ENCODE results near the gene TF. TPM values are rescaled to one million over a fixed set of nuclear protein-coding genes. Genes with fewer than 3 reads are reported as not detected.

Gene TF
- total and polyA plus RNA-seq, 10 of the 15 experiments (the other 5 are each of a cell fraction or from before 2014, with no cell fraction given), result under 0.01 to 8.9 (median 0.05) TPM; not detected in 1

- no TSS peak for BruUV-seq (replicated peaks)
- intact Hi-C loops (cut with micrococcal nuclease; ENCODE audit: unreplicated experiment) (no loop called here), in situ Hi-C loops (cut with MboI) (no loop called here)
- no peak for TF ChIP-seq TCF12 (IDR thresholded peaks at IDR 0.05; ENCODE audit: low read depth, low read length)
- no peak for TF ChIP-seq TBL1XR1 (IDR thresholded peaks at IDR 0.05; ENCODE audit: low read depth, low read length)
- no peak for TF ChIP-seq CBFB (IDR thresholded peaks at IDR 0.05; ENCODE audit: low read depth)
- no peak for TF ChIP-seq CBX5 (IDR thresholded peaks at IDR 0.05; ENCODE audit: low read depth)
- TF ChIP-seq PML (IDR thresholded peaks at IDR 0.05; ENCODE audit: low read length), result no peak
- H2AFZ ChIP-seq (ENCODE audit: control insufficient read depth, low read depth, low read length), result no peak overlapping the region
- 30% methylated on average over 7 of the region's 7 CpGs for WGBS (ENCODE audit: insufficient coverage, insufficient replicate concordance, low lambda C conversion rate, missing lambda C conversion rate)
- no peaks in the 10 kb centered on the region for H4K20me1 ChIP-seq (ENCODE audit: control insufficient read depth, insufficient read depth)
- H3K4me2 ChIP-seq (ENCODE audit: control insufficient read depth, insufficient read depth), result no peak overlapping the region
- peaks cover 0 to 1% of the 10 kb centered on the region in 2 experiments; a peak in 2 of 4 replicates for H3K27me3 ChIP-seq (replicated peaks in 1 of 2; ENCODE audit: control insufficient read depth in 2 of 2, insufficient read depth in 2 of 2, low read length in 1 of 2)
- RAD21 ChIA-PET (ENCODE audit: unreplicated experiment), result no interaction called here
- SMC1A ChIA-PET (ENCODE audit: uncharacterized antibody, unreplicated experiment), result no interaction called here
- H3K9ac ChIP-seq (ENCODE audit: control insufficient read depth, insufficient read depth, low read length), result no peak overlapping the region
- DNase-seq (ENCODE audit: low read depth, low spot score) (no peak), FAIRE-seq (no peak), ATAC-seq (no peak)
- POLR2A ChIA-PET, result no interaction called here
- no peaks in the 10 kb centered on the region for H3K9me3 ChIP-seq (replicated peaks; ENCODE audit: control insufficient read depth, insufficient read depth, low read length)
- no peaks in the 10 kb centered on the region for H3K79me2 ChIP-seq (ENCODE audit: control insufficient read depth, insufficient read depth, low read length)
- no peaks in the 10 kb centered on the region for H3K36me3 ChIP-seq (ENCODE audit: control insufficient read depth in 2 of 2, insufficient read depth in 2 of 2, low read length in 1 of 2)
- no peaks in the 10 kb centered on the region for H3K4me1 ChIP-seq (ENCODE audit: control insufficient read depth, insufficient read depth, low read length)
- no peak overlapping the region for H3K4me3 ChIP-seq
- CTCF ChIA-PET, result no interaction called here
- H3K27ac ChIP-seq (ENCODE audit: control insufficient read depth, insufficient read depth), result no peak overlapping the region
These were observed 30.7 kb downstream of the TF start for GRCh38 chr3:133776794-133777438.

GRCh38 chr3:133777807-133778568 is 31.8 kb downstream of the TF start:
- H3K4me2 ChIP-seq (ENCODE audit: control insufficient read depth, insufficient read depth), result no peak overlapping the region
- in situ Hi-C loops (cut with MboI) (no loop called here), intact Hi-C loops (cut with micrococcal nuclease; ENCODE audit: unreplicated experiment) (no loop called here)
- no peaks in the 10 kb centered on the region for H3K4me1 ChIP-seq (ENCODE audit: control insufficient read depth, insufficient read depth, low read length)
- no peak overlapping the region for H3K4me3 ChIP-seq
- H3K27me3 ChIP-seq (replicated peaks in 1 of 2; ENCODE audit: control insufficient read depth in 2 of 2, insufficient read depth in 2 of 2, low read length in 1 of 2), result peaks cover 0 to 1% of the 10 kb centered on the region in 2 experiments; a peak in 2 of 4 replicates
- DNase-seq (ENCODE audit: low read depth, low spot score) (no peak), FAIRE-seq (no peak), ATAC-seq (no peak)
- RAD21 ChIA-PET (ENCODE audit: unreplicated experiment), result no interaction called here
- SMC1A ChIA-PET (ENCODE audit: uncharacterized antibody, unreplicated experiment), result no interaction called here
- POLR2A ChIA-PET, result no interaction called here
- CTCF ChIA-PET, result interaction anchor here (1.7 kb wide), 1 partner anchor 40 kb away, joined by 3 read pairs; no protein-coding TSS in a partner anchor
- no peaks in the 10 kb centered on the region for H3K79me2 ChIP-seq (ENCODE audit: control insufficient read depth, insufficient read depth, low read length)
- no peak overlapping the region for H3K27ac ChIP-seq (ENCODE audit: control insufficient read depth, insufficient read depth)
- no peaks in the 10 kb centered on the region for H4K20me1 ChIP-seq (ENCODE audit: control insufficient read depth, insufficient read depth)
- H2AFZ ChIP-seq (ENCODE audit: control insufficient read depth, low read depth, low read length), result no peak overlapping the region
- BruUV-seq (replicated peaks), result no TSS peak
- 24% methylated on average over 8 of the region's 8 CpGs for WGBS (ENCODE audit: insufficient coverage, insufficient replicate concordance, low lambda C conversion rate, missing lambda C conversion rate)
- no peaks in the 10 kb centered on the region for H3K9me3 ChIP-seq (replicated peaks; ENCODE audit: control insufficient read depth, insufficient read depth, low read length)
- H3K9ac ChIP-seq (ENCODE audit: control insufficient read depth, insufficient read depth, low read length), result no peak overlapping the region
- H3K36me3 ChIP-seq (ENCODE audit: control insufficient read depth in 2 of 2, insufficient read depth in 2 of 2, low read length in 1 of 2), result no peaks in the 10 kb centered on the region
- TF ChIP-seq, protein P1, sequence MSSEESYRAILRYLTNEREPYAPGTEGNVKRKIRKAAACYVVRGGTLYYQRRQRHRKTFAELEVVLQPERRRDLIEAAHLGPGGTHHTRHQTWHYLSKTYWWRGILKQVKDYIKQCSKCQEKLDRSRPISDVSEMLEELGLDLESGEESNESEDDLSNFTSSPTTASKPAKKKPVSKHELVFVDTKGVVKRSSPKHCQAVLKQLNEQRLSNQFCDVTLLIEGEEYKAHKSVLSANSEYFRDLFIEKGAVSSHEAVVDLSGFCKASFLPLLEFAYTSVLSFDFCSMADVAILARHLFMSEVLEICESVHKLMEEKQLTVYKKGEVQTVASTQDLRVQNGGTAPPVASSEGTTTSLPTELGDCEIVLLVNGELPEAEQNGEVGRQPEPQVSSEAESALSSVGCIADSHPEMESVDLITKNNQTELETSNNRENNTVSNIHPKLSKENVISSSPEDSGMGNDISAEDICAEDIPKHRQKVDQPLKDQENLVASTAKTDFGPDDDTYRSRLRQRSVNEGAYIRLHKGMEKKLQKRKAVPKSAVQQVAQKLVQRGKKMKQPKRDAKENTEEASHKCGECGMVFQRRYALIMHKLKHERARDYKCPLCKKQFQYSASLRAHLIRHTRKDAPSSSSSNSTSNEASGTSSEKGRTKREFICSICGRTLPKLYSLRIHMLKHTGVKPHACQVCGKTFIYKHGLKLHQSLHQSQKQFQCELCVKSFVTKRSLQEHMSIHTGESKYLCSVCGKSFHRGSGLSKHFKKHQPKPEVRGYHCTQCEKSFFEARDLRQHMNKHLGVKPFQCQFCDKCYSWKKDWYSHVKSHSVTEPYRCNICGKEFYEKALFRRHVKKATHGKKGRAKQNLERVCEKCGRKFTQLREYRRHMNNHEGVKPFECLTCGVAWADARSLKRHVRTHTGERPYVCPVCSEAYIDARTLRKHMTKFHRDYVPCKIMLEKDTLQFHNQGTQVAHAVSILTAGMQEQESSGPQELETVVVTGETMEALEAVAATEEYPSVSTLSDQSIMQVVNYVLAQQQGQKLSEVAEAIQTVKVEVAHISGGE (CRISPR knock-in tag; IDR thresholded peaks at IDR 0.05), result no peak
- TF ChIP-seq POLR2AphosphoS2 (IDR thresholded peaks at IDR 0.05; ENCODE audit: low read depth, low read length), result no peak
- no peak for TF ChIP-seq ZSCAN29 (IDR thresholded peaks at IDR 0.05)
- no peak for TF ChIP-seq FOXK2 (IDR thresholded peaks at IDR 0.05)
- TF ChIP-seq LARP7 (IDR thresholded peaks at IDR 0.05), result no peak
- TF ChIP-seq ZZZ3 (IDR thresholded peaks at IDR 0.05; ENCODE audit: control insufficient read depth, insufficient read length, low read depth), result no peak
- no peak for TF ChIP-seq RAD21 (IDR thresholded peaks at IDR 0.05; ENCODE audit: insufficient read depth, low read depth, low read length)
- TF ChIP-seq DPF2 (IDR thresholded peaks at IDR 0.05), result no peak
- no peak for TF ChIP-seq POLR2AphosphoS5 (IDR thresholded peaks at IDR 0.05; ENCODE audit: low read length)
- TF ChIP-seq ZBED1 (IDR thresholded peaks at IDR 0.05; ENCODE audit: borderline replicate concordance), result no peak

Data from GM12878 (cell line).